K562 (cell line): Measurements from ENCODE around the gene TBCC. TPM values are rescaled to one million over a fixed set of nuclear protein-coding genes. Genes with fewer than 3 reads are reported as not detected.
A peak's percentile ranks its signal among the peaks of the same experiment; 100 is the strongest.

Experiments used
- BRD9 ChIP-seq: fragments of 450-650 bp; IDR thresholded peaks from 2 replicates; pipeline ENCODE4 v1.6.1; 2018; ENCODE audit warnings: low read depth; ENCODE audit not compliant: partially characterized antibody
- CHD2 ChIP-seq: IDR thresholded peaks from 2 replicates; pipeline ENCODE4 v1.6.1; 2011; ENCODE audit warnings: low read depth, low read length
- GABPA ChIP-seq: fragments of 200-800 bp; sonication (Bioruptor generic); conservative IDR thresholded peaks from 2 replicates; pipeline ENCODE4 v1.6.1; 2016; ENCODE audit warnings: low read depth, missing genetic modification characterization, missing compliant biosample characterization
- KLF6 ChIP-seq: fragments of 250-450 bp; sonication (Bioruptor Pico); IDR thresholded peaks from 2 replicates; pipeline ENCODE4 v1.4.0; 2020; ENCODE audit warnings: mild to moderate bottlenecking, moderate library complexity, borderline replicate concordance
- MED1 ChIP-seq: sonication (generic); formaldehyde crosslinking; IDR thresholded peaks from 2 replicates; pipeline ENCODE4 v1.8.1; 2023; ENCODE audit warnings: missing genetic modification reagents, borderline replicate concordance
- MYC ChIP-seq, 2 experiments: fragments of 250-450 bp in 1 of 2; sonication (Bioruptor Pico) in 1 of 2; IDR thresholded peaks; 2 replicates each; pipeline versions ENCODE4 v1.5.1 to v1.6.1; 2012 to 2021; ENCODE audit warnings: low read depth in 2 of 2, borderline replicate concordance in 1 of 2, improper control_type of control experiment in 1 of 2, low read length in 1 of 2, mild to moderate bottlenecking in 1 of 2, moderate library complexity in 1 of 2
- PATZ1 ChIP-seq: fragments of 250-450 bp; sonication (Bioruptor Pico); IDR thresholded peaks from 2 replicates; pipeline ENCODE4 v1.5.0; 2020; ENCODE audit warnings: mild to moderate bottlenecking, borderline replicate concordance
- PCBP1 ChIP-seq: fragments of 200-400 bp; formaldehyde crosslinking; IDR thresholded peaks from 2 replicates; pipeline ENCODE4 v1.6.1; 2018; ENCODE audit warnings: mild to moderate bottlenecking, low read depth, low read length; ENCODE audit not compliant: poor library complexity, severe bottlenecking
- PHF8 ChIP-seq: fragments of 200-600 bp; sonication (generic); IDR thresholded peaks from 2 replicates; pipeline ENCODE4 v1.6.1; 2012; ENCODE audit warnings: mixed run types, mild to moderate bottlenecking, inconsistent platforms, low read length, moderate library complexity, borderline replicate concordance
- RBM15 ChIP-seq: fragments of 200-400 bp; formaldehyde crosslinking; IDR thresholded peaks from 2 replicates; pipeline ENCODE4 v1.6.1; 2018; ENCODE audit warnings: mild to moderate bottlenecking, low read length, moderate library complexity; ENCODE audit not compliant: insufficient read depth
- SMAD1 ChIP-seq: fragments of 150-350 bp; IDR thresholded peaks from 2 replicates; pipeline ENCODE4 v1.6.1; 2014; ENCODE audit warnings: low read length, low read depth; ENCODE audit not compliant: partially characterized antibody
- TAF1 ChIP-seq: IDR thresholded peaks from 2 replicates; pipeline ENCODE4 v1.6.1; 2011; ENCODE audit warnings: mild to moderate bottlenecking, low read length, moderate library complexity; ENCODE audit not compliant: insufficient read depth, control insufficient read depth, severe bottlenecking; ENCODE audit errors: extremely low read depth
- TAF7 ChIP-seq: fragments of 450-650 bp; IDR thresholded peaks from 2 replicates; pipeline ENCODE4 v1.6.1; 2016; ENCODE audit warnings: missing genetic modification characterization, missing compliant biosample characterization
- TAF9B ChIP-seq: fragments of 450-650 bp; IDR thresholded peaks from 2 replicates; pipeline ENCODE4 v1.6.1; 2018; ENCODE audit warnings: mild to moderate bottlenecking; ENCODE audit not compliant: partially characterized antibody
- XRCC5 ChIP-seq: fragments of 200-400 bp; formaldehyde crosslinking; IDR thresholded peaks from 2 replicates; pipeline ENCODE4 v1.6.1; 2017; ENCODE audit warnings: low read depth, mild to moderate bottlenecking, low read length
- YY1 ChIP-seq, 3 experiments: IDR thresholded peaks; 2 replicates each; pipeline ENCODE4 v1.6.1; 2011; ENCODE audit warnings: low read length in 2 of 3, mild to moderate bottlenecking in 2 of 3, moderate library complexity in 2 of 3, borderline replicate concordance in 1 of 3, control low read depth in 1 of 3, low read depth in 1 of 3; ENCODE audit not compliant: insufficient read depth in 3 of 3, insufficient replicate concordance in 2 of 3, control insufficient read depth in 1 of 3, insufficient read length in 1 of 3; ENCODE audit errors: extremely low read depth in 1 of 3
- ZBTB1 ChIP-seq: sonication (generic); formaldehyde crosslinking; IDR thresholded peaks from 2 replicates; pipeline ENCODE4 v1.8.1; 2023; ENCODE audit warnings: missing genetic modification reagents, low read depth, mild to moderate bottlenecking, borderline replicate concordance
- ZBTB26 ChIP-seq: fragments of 450-650 bp; formaldehyde crosslinking; IDR thresholded peaks from 2 replicates; pipeline ENCODE4 v1.4.0; 2022; ENCODE audit warnings: missing genetic modification characterization
- ZNF263 ChIP-seq: sonication (generic); formaldehyde crosslinking; IDR thresholded peaks from 2 replicates; pipeline ENCODE4 v1.8.0; 2022; ENCODE audit warnings: mild to moderate bottlenecking, missing genetic modification reagents, borderline replicate concordance
- ZNF408 ChIP-seq: fragments of 250-450 bp; sonication (Bioruptor Pico); IDR thresholded peaks from 2 replicates; pipeline ENCODE4 v1.4.0; 2020; ENCODE audit warnings: low read depth, mild to moderate bottlenecking, moderate library complexity
- ZNF444 ChIP-seq: fragments of 250-450 bp; sonication (Bioruptor Pico); IDR thresholded peaks from 2 replicates; pipeline ENCODE4 v1.4.0; 2020; ENCODE audit warnings: mild to moderate bottlenecking, moderate library complexity
- ZNF77 ChIP-seq: fragments of 250-450 bp; sonication (Bioruptor Pico); IDR thresholded peaks from 2 replicates; pipeline ENCODE4 v1.5.0; 2020
- polyA plus RNA-seq, 8 experiments: library from polyadenylated mRNA; depleted of rRNA in 4 of 8; stranded (reverse) in 5 of 8; unstranded in 3 of 8; fragments of >200 nt; fragmentation: Nextera tagmentation in 2 of 8; fragmentation: Illumina TruSeq in 1 of 8; extraction: Ambion mirVana in 2 of 8; extraction: Trizol in 1 of 8; gene quantifications; 2 replicates each; pipeline versions ENCODE4 v1.2.1 to v1.2.3, GENCODE V29; 2011 to 2014; ENCODE audit warnings: inconsistent platforms in 1 of 8, missing spikeins in 1 of 8
- total RNA-seq, 7 experiments: library from RNA; depleted of rRNA in 6 of 7; stranded (reverse); fragments of >200 nt in 6 of 7; fragmentation: Illumina TruSeq in 2 of 7; extraction: Trizol in 2 of 7; gene quantifications; 2 replicates each; pipeline versions ENCODE4 v1.2.1 to v1.2.3, GENCODE V29; 2011 to 2021; ENCODE audit warnings: low replicate concordance in 1 of 7

The TBCC gene
- total and polyA plus RNA-seq, 9 of the 15 experiments (the other 6 are each of a cell fraction or from before 2014, with no cell fraction given) = 2.8 to 34.1 (median 23.3) TPM

GRCh38 chr6:42782689-42783176 lies 36.8 kb upstream of the TBCC start (continued):
- TF ChIP-seq YY1 (IDR thresholded peaks at IDR 0.05; ENCODE audit: borderline replicate concordance in 1 of 3, control insufficient read depth in 1 of 3, extremely low read depth in 1 of 3, insufficient read depth in 3 of 3, insufficient read length in 1 of 3, insufficient replicate concordance in 2 of 3, low read depth in 1 of 3, low read length in 2 of 3) = peak in 2 of 3 experiments; percentile 4 to 76
- TF ChIP-seq TAF9B = peak; percentile 44
- TF ChIP-seq PCBP1 = peak; percentile 81
- TF ChIP-seq PATZ1 (CRISPR knock-in tag) = 0 out of 2 replicates have a peak, but pooled peaks have one; percentile 44
- TF ChIP-seq ZBTB1 (CRISPR knock-in tag) = no peak; the same call in 1 of the 2 replicates
- TF ChIP-seq TAF7 (tag) = peak; percentile 55; the same call in 1 of the 2 replicates
- TF ChIP-seq XRCC5 = no peak
- TF ChIP-seq GABPA (tag) = 0 out of 2 replicates have a peak, but pooled peaks have one; percentile 37
- TF ChIP-seq BRD9 = peak; percentile 44
- TF ChIP-seq PHF8 = peak; percentile 37
- TF ChIP-seq ZNF263 = peak; percentile 26; the same call in 1 of the 2 replicates
- no peak for TF ChIP-seq ZNF408 (CRISPR knock-in tag)
- TF ChIP-seq MED1 (CRISPR knock-in tag) = 0 out of 2 replicates have a peak, but pooled peaks have one; percentile 62
- peak; percentile 36; the same call in 1 of the 2 replicates for TF ChIP-seq CHD2
- TF ChIP-seq ZNF444 (CRISPR knock-in tag) = peak; percentile 57
- TF ChIP-seq ZNF77 (CRISPR knock-in tag) = no peak
- peak; percentile 45 for TF ChIP-seq SMAD1
- no peak for TF ChIP-seq RBM15
- 0 out of 2 replicates have a peak, but pooled peaks have one; percentile 61 for TF ChIP-seq ZBTB26
- peak; percentile 60; the same call in 1 of the 2 replicates for TF ChIP-seq MYC (IDR thresholded peaks at IDR 0.05; ENCODE audit: low read depth, low read length)
- no peak for TF ChIP-seq MYC (CRISPR knock-in tag; IDR thresholded peaks at IDR 0.05; ENCODE audit: borderline replicate concordance, low read depth)
- TF ChIP-seq TAF1 = peak; percentile 71
- 0 out of 2 replicates have a peak, but pooled peaks have one; percentile 11 for TF ChIP-seq KLF6 (CRISPR knock-in tag)
